H9 (cell line): Measurements from ENCODE around the gene CDH4. TPM values are rescaled to one million over a fixed set of nuclear protein-coding genes. Genes with fewer than 3 reads are reported as not detected.

Source experiments
- DNase-seq: peaks from one replicate; pipeline ENCODE4 v3.0.0-alpha.2; 2017
- H2AFZ ChIP-seq: one replicate; pipeline ENCODE4 v1.6.1; 2013; ENCODE audit warnings: mild to moderate bottlenecking, low read length, control low read depth, moderate library complexity
- H2AK5ac ChIP-seq: 2 replicates; pipeline ENCODE4 v1.6.1; 2013; ENCODE audit warnings: low read length, control low read depth, mixed read lengths; ENCODE audit not compliant: insufficient read length
- H2BK120ac ChIP-seq: one replicate; pipeline ENCODE4 v1.6.1; 2013; ENCODE audit warnings: low read depth, mild to moderate bottlenecking, low read length, control low read depth, inconsistent platforms; ENCODE audit not compliant: poor library complexity, severe bottlenecking
- H2BK12ac ChIP-seq: 2 replicates; pipeline ENCODE4 v1.6.1; 2013; ENCODE audit warnings: low read length, control low read depth, mixed read lengths, low read depth; ENCODE audit not compliant: insufficient read length
- H2BK15ac ChIP-seq: 2 replicates; pipeline ENCODE4 v1.6.1; 2013; ENCODE audit warnings: low read depth, low read length, control low read depth
- H2BK20ac ChIP-seq: one replicate; pipeline ENCODE4 v1.6.1; 2013; ENCODE audit warnings: low read depth, mild to moderate bottlenecking, low read length, control low read depth, inconsistent platforms; ENCODE audit not compliant: poor library complexity, severe bottlenecking
- H2BK5ac ChIP-seq: 2 replicates; pipeline ENCODE4 v1.6.1; 2013; ENCODE audit warnings: low read length, control low read depth, mixed read lengths; ENCODE audit not compliant: insufficient read length
- H3K14ac ChIP-seq: 2 replicates; pipeline ENCODE4 v1.6.1; 2013; ENCODE audit warnings: low read length, control low read depth; ENCODE audit not compliant: insufficient read depth
- H3K18ac ChIP-seq: 2 replicates; pipeline ENCODE4 v1.6.1; 2013; ENCODE audit warnings: low read depth, mild to moderate bottlenecking, mixed read lengths, low read length, control low read depth; ENCODE audit not compliant: insufficient read length
- H3K23ac ChIP-seq: 2 replicates; pipeline ENCODE4 v1.6.1; 2013; ENCODE audit warnings: low read length, control low read depth, mixed read lengths, low read depth; ENCODE audit not compliant: insufficient read length
- H3K23me2 ChIP-seq: 2 replicates; pipeline ENCODE4 v1.6.1; 2013; ENCODE audit warnings: low read depth, mild to moderate bottlenecking, mixed read lengths, low read length, control low read depth; ENCODE audit not compliant: insufficient read length, poor library complexity, severe bottlenecking
- H3K27ac ChIP-seq: 2 replicates; pipeline ENCODE4 v1.5.1; 2013; ENCODE audit warnings: low read length, control low read depth, mixed read lengths, low read depth; ENCODE audit not compliant: insufficient read length
- H3K27me3 ChIP-seq: 2 replicates; pipeline ENCODE4 v1.6.1; 2013; ENCODE audit warnings: low read length, control low read depth, inconsistent platforms; ENCODE audit not compliant: insufficient read depth
- H3K4ac ChIP-seq: 2 replicates; pipeline ENCODE4 v1.6.1; 2013; ENCODE audit warnings: low read depth, mild to moderate bottlenecking, control low read depth, inconsistent platforms, low read length, moderate library complexity
- H3K4me1 ChIP-seq: 2 replicates; pipeline ENCODE4 v1.6.1; 2013; ENCODE audit warnings: low read length, control low read depth, inconsistent platforms; ENCODE audit not compliant: insufficient read depth
- H3K4me2 ChIP-seq: 2 replicates; pipeline ENCODE4 v1.6.1; 2013; ENCODE audit warnings: low read length, control low read depth, mixed read lengths; ENCODE audit not compliant: insufficient read length, insufficient read depth
- H3K56ac ChIP-seq: 2 replicates; pipeline ENCODE4 v1.6.1; 2013; ENCODE audit warnings: low read depth, mild to moderate bottlenecking, mixed read lengths, low read length, control low read depth; ENCODE audit not compliant: insufficient read length
- H3K79me1 ChIP-seq: 2 replicates; pipeline ENCODE4 v1.6.1; 2013; ENCODE audit warnings: low read depth, mild to moderate bottlenecking, moderate library complexity, low read length, control low read depth, inconsistent platforms; ENCODE audit not compliant: insufficient read depth, poor library complexity, severe bottlenecking
- H3K79me2 ChIP-seq: 2 replicates; pipeline ENCODE4 v1.6.1; 2013; ENCODE audit warnings: low read length, control low read depth, inconsistent platforms; ENCODE audit not compliant: insufficient read depth
- H3K9ac ChIP-seq: 2 replicates; pipeline ENCODE4 v1.6.1; 2013; ENCODE audit warnings: low read length, control low read depth, mixed read lengths; ENCODE audit not compliant: insufficient read length; ENCODE audit errors: extremely low read depth
- H3K9me3 ChIP-seq: one replicate; pipeline ENCODE4 v1.6.1; 2013; ENCODE audit warnings: low read depth, low read length, inconsistent platforms; ENCODE audit not compliant: control insufficient read depth
- H3T11ph ChIP-seq: one replicate; pipeline ENCODE4 v1.6.1; 2013; ENCODE audit warnings: mild to moderate bottlenecking, low read length, control low read depth, inconsistent platforms
- H4K20me1 ChIP-seq: one replicate; pipeline ENCODE4 v1.6.1; 2013; ENCODE audit not compliant: control insufficient read depth, insufficient read length, insufficient read depth
- H4K5ac ChIP-seq: 2 replicates; pipeline ENCODE4 v1.6.1; 2013; ENCODE audit warnings: low read depth, mild to moderate bottlenecking, mixed read lengths, low read length, control low read depth; ENCODE audit not compliant: insufficient read length
- H4K8ac ChIP-seq: replicated peaks from 2 replicates; pipeline ENCODE4 v1.6.1; 2013; ENCODE audit warnings: low read length, control low read depth, mixed read lengths, low read depth; ENCODE audit not compliant: insufficient read length
- H4K91ac ChIP-seq: 2 replicates; pipeline ENCODE4 v1.6.1; 2013; ENCODE audit warnings: low read depth, mild to moderate bottlenecking, moderate library complexity, mixed read lengths, low read length, control low read depth; ENCODE audit not compliant: insufficient read length
- H3K27ac Mint-ChIP-seq, 3 experiments: 2 replicates in 2 of 3; 3 replicates in 1 of 3; pipeline ENCODE4 v1.8.0; 2020 to 2021; ENCODE audit warnings: mixed read lengths in 3 of 3, mild to moderate bottlenecking in 1 of 3, moderate library complexity in 1 of 3
- H3K27me3 Mint-ChIP-seq: 2 replicates; pipeline ENCODE4 v1.8.0; 2021; ENCODE audit warnings: low read depth, mild to moderate bottlenecking, moderate library complexity, mixed read lengths
- H3K36me3 Mint-ChIP-seq, 3 experiments: 2 replicates in 2 of 3; 3 replicates in 1 of 3; pipeline ENCODE4 v1.8.0; 2020 to 2021; ENCODE audit warnings: low read depth in 3 of 3, mixed read lengths in 3 of 3; ENCODE audit not compliant: insufficient read depth in 1 of 3
- H3K4me1 Mint-ChIP-seq, 2 experiments: 2 replicates each; pipeline ENCODE4 v1.8.0; 2020; ENCODE audit warnings: mixed read lengths in 2 of 2
- H3K4me3 Mint-ChIP-seq, 2 experiments: 2 replicates in 1 of 2; 3 replicates in 1 of 2; pipeline ENCODE4 v1.8.0; 2020 to 2021; ENCODE audit warnings: mild to moderate bottlenecking in 2 of 2, mixed read lengths in 2 of 2, moderate library complexity in 1 of 2
- H3K9me3 Mint-ChIP-seq, 2 experiments: 2 replicates in 1 of 2; 3 replicates in 1 of 2; pipeline ENCODE4 v1.8.0; 2020; ENCODE audit warnings: mild to moderate bottlenecking in 2 of 2, mixed read lengths in 2 of 2, moderate library complexity in 1 of 2
- WGBS: extraction: QIAGEN DNeasy Blood & Tissue Kit; methylation state at CpG from one replicate; pipeline ENCODE4 v1.1.7; 2013; ENCODE audit warnings: missing lambda C conversion rate, low lambda C conversion rate, mixed read lengths; ENCODE audit not compliant: insufficient read length; ENCODE audit errors: extremely low coverage; 5-methylcytosine and 5-hydroxymethylcytosine counted together
- total RNA-seq: library from RNA; stranded (reverse); gene quantifications from 2 replicates; pipeline ENCODE4 v1.2.1, GENCODE V29; 2021
- TF ChIP-seq, protein P1 (sequence below): fragments of 200-600 bp; sonication (generic); conservative IDR thresholded peaks from 3 replicates; pipeline ENCODE4 v1.8.0; 2021; ENCODE audit warnings: antibody characterized with exemption, mild to moderate bottlenecking

CDH4 gene
- total RNA-seq, 1 experiment from 2014 or later: 3.0 TPM

DNA sequence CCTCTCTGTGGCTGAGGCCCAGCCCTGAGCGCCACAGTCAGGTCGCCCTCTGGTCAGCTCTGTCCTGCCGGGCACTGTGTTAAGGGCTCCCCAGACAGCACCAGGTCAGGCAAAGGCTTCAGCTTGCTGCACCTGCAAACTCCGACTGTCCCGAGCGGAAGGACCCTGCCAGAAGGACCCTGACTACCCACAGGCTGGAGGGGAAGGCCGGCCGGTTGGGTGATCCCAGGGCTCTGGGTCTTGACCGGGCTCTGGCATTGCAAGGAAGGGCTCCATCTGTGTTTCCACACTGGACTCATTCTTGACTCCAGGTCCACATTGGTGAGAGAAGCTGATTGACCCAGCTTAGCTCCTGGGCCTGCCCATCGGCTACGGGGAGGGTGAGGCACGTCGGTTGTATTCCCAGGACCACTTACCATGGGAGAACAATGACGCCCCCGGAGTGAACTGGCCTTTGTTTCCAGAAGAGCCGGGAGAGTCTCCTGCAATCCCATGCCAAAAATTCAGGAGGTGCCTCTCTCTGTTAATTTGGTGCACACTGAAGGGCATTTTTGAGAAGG, 583.8 kb downstream of the CDH4 start:
- Histone ChIP-seq H3K23ac (no peak overlapping the region), H2BK12ac (no peak overlapping the region), H3K4ac (no peak overlapping the region), H3K79me1 (no peaks in the 10 kb centered on the region), H4K8ac (no peak overlapping the region), H2AFZ (no peak overlapping the region), H4K5ac (no peak overlapping the region), H3K4me1 (no peaks in the 10 kb centered on the region), H3K23me2 (no peaks in the 10 kb centered on the region), H2AK5ac (no peak overlapping the region), H2BK20ac (no peak overlapping the region), H3T11ph (no peak overlapping the region), H3K4me2 (no peak overlapping the region), H4K91ac (no peak overlapping the region), H3K56ac (no peak overlapping the region), H2BK5ac (no peak overlapping the region), H3K27ac (no peak overlapping the region), H4K20me1 (no peaks in the 10 kb centered on the region), H2BK15ac (no peak overlapping the region), H2BK120ac (no peak overlapping the region), H3K27me3 (no peaks in the 10 kb centered on the region; the same call in 1 of the 2 replicates), H3K79me2 (no peaks in the 10 kb centered on the region), H3K14ac (no peak overlapping the region), H3K9ac (no peak overlapping the region), H3K18ac (no peak overlapping the region), H3K9me3 (no peaks in the 10 kb centered on the region)
- no peak overlapping the region for H3K4me3 Mint-ChIP-seq
- no peaks in the 10 kb centered on the region for H3K9me3 Mint-ChIP-seq
- H3K4me1 Mint-ChIP-seq: no peaks in the 10 kb centered on the region
- peaks cover 44% of the 10 kb centered on the region for H3K27me3 Mint-ChIP-seq
- no peaks in the 10 kb centered on the region for H3K36me3 Mint-ChIP-seq
- DNase-seq: no peak
- no peak overlapping the region for H3K27ac Mint-ChIP-seq
- no CpG with 5 or more reads among the region's 16 CpGs for WGBS
- TF ChIP-seq, protein P1, sequence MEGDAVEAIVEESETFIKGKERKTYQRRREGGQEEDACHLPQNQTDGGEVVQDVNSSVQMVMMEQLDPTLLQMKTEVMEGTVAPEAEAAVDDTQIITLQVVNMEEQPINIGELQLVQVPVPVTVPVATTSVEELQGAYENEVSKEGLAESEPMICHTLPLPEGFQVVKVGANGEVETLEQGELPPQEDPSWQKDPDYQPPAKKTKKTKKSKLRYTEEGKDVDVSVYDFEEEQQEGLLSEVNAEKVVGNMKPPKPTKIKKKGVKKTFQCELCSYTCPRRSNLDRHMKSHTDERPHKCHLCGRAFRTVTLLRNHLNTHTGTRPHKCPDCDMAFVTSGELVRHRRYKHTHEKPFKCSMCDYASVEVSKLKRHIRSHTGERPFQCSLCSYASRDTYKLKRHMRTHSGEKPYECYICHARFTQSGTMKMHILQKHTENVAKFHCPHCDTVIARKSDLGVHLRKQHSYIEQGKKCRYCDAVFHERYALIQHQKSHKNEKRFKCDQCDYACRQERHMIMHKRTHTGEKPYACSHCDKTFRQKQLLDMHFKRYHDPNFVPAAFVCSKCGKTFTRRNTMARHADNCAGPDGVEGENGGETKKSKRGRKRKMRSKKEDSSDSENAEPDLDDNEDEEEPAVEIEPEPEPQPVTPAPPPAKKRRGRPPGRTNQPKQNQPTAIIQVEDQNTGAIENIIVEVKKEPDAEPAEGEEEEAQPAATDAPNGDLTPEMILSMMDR: no peak
